Urothelium cell line (cell line): ENCODE measurements around the gene LENG9.
A peak's percentile ranks its signal among the peaks of the same experiment; 100 is the strongest.

Experiments
- DNase-seq: peaks from one replicate; pipeline ENCODE4 v3.0.0; 2011; ENCODE audit warnings: low spot score, mixed read lengths
- FAIRE-seq: peaks from 2 replicates; lab custom pipeline; 2011; peaks lifted over from hg19 to GRCh38; lab: Jason Lieb, UNC

Gene LENG9

GRCh38 chr19:54444737-54445136 lies 18.8 kb downstream of the LENG9 start:
- DNase-seq (no peak), FAIRE-seq (no peak)

- FAIRE-seq (no peak), DNase-seq (no peak)
These were observed 22.9 kb downstream of the LENG9 start for GRCh38 chr19:54440641-54441040.

GRCh38 chr19:54439174-54439851 lies 24.3 kb downstream of the LENG9 start:
- DNase-seq (peak; percentile 43), FAIRE-seq (no peak)

- FAIRE-seq, result no peak
These were observed 26.8 kb downstream of the LENG9 start for GRCh38 chr19:54436628-54437252.

GRCh38 chr19:54436031-54436523 lies 27.5 kb downstream of the LENG9 start:
- FAIRE-seq (no peak), DNase-seq (no peak)

More at GRCh38 chr19:54436628-54437252, 26.8 kb downstream of the LENG9 start:
- DNase-seq, result no peak

- FAIRE-seq, result no peak
These were observed 28.0 kb downstream of the LENG9 start for GRCh38 chr19:54435551-54436016.

GRCh38 chr19:54434873-54435214 lies 28.7 kb downstream of the LENG9 start:
- FAIRE-seq (no peak), DNase-seq (no peak)

More at GRCh38 chr19:54435551-54436016, 28.0 kb downstream of the LENG9 start:
- no peak for DNase-seq

- no peak for FAIRE-seq
These were observed 29.3 kb downstream of the LENG9 start for GRCh38 chr19:54434112-54434872.

GRCh38 chr19:54433697-54434096 lies 29.9 kb downstream of the LENG9 start:
- no peak for DNase-seq
- no peak for FAIRE-seq

More at GRCh38 chr19:54434112-54434872, 29.3 kb downstream of the LENG9 start:
- DNase-seq, result no peak

- no peak for FAIRE-seq
- no peak for DNase-seq
These were observed 31.3 kb downstream of the LENG9 start for GRCh38 chr19:54432144-54432738.

- FAIRE-seq (no peak), DNase-seq (no peak)
These were observed 32.2 kb downstream of the LENG9 start for GRCh38 chr19:54431255-54431838.

GRCh38 chr19:54430306-54431254 lies 33.0 kb downstream of the LENG9 start:
- FAIRE-seq (no peak), DNase-seq (no peak)

GRCh38 chr19:54429545-54430227 lies 33.9 kb downstream of the LENG9 start:
- FAIRE-seq (no peak), DNase-seq (no peak)

GRCh38 chr19:54429176-54429495 lies 34.4 kb downstream of the LENG9 start:
- no peak for DNase-seq
- FAIRE-seq, result no peak

GRCh38 chr19:54428323-54429175 lies 35.0 kb downstream of the LENG9 start:
- DNase-seq (no peak), FAIRE-seq (no peak)

- FAIRE-seq, result no peak
These were observed 36.0 kb downstream of the LENG9 start for GRCh38 chr19:54427586-54427985.

GRCh38 chr19:54426291-54426931 lies 37.2 kb downstream of the LENG9 start:
- no peak for FAIRE-seq
- no peak for DNase-seq

More at GRCh38 chr19:54427586-54427985, 36.0 kb downstream of the LENG9 start:
- DNase-seq, result no peak

GRCh38 chr19:54425382-54425723 lies 38.2 kb downstream of the LENG9 start:
- FAIRE-seq, result no peak
- no peak for DNase-seq
